ENCODE results near the gene SOX1.

Gene SOX1

GRCh38 chr13:112059457-112060281 is 7.3 kb upstream of the SOX1 start:
- no peak for DNase-seq

GRCh38 chr13:112060282-112060830 is 6.6 kb upstream of the SOX1 start:
- DNase-seq, result no peak

GRCh38 chr13:112060899-112061366 is 6.0 kb upstream of the SOX1 start:
- DNase-seq, result no peak

GRCh38 chr13:112061367-112062061 is 5.4 kb upstream of the SOX1 start:
- no peak for DNase-seq

GRCh38 chr13:112062072-112062567 is 4.8 kb upstream of the SOX1 start:
- DNase-seq, result no peak

GRCh38 chr13:112062571-112063570 is 4.1 kb upstream of the SOX1 start:
- DNase-seq, result no peak

GRCh38 chr13:112063807-112064206 is 3.1 kb upstream of the SOX1 start:
- no peak for DNase-seq

- DNase-seq, result peak; percentile 81
Observed at GRCh38 chr13:112064222-112064621, 2.7 kb upstream of the SOX1 start.

GRCh38 chr13:112065521-112065866 is 1.5 kb upstream of the SOX1 start:
- DNase-seq, result no peak

- no peak for DNase-seq
Observed at GRCh38 chr13:112065867-112066623, 904 bp upstream of the SOX1 start.

GRCh38 chr13:112066624-112067004 is 335 bp upstream of the SOX1 start:
- DNase-seq, result no peak

GRCh38 chr13:112067871-112068539 is 1.1 kb downstream of the SOX1 start:
- no peak for DNase-seq

GRCh38 chr13:112068540-112069060 is 1.7 kb downstream of the SOX1 start:
- DNase-seq, result no peak

- DNase-seq, result no peak
Observed at GRCh38 chr13:112069061-112069844, 2.3 kb downstream of the SOX1 start.

GRCh38 chr13:112069845-112070251 is 2.9 kb downstream of the SOX1 start:
- no peak for DNase-seq

- no peak for DNase-seq
Observed at GRCh38 chr13:112071102-112071722, 4.3 kb downstream of the SOX1 start.

GRCh38 chr13:112071723-112072533 is 5.0 kb downstream of the SOX1 start:
- DNase-seq, result no peak

GRCh38 chr13:112072534-112073244 is 5.7 kb downstream of the SOX1 start:
- DNase-seq, result peak; percentile 89
